ENCODE data around the gene CISH.

CISH gene

GRCh38 chr3:50612234-50612882 lies 784 bp upstream of the CISH start:
- DNase-seq: no peak

GRCh38 chr3:50610992-50611463 lies 546 bp downstream of the CISH start:
- no peak for DNase-seq

- DNase-seq: peak; percentile 61
Measured at GRCh38 chr3:50610181-50610971, 1.2 kb downstream of the CISH start.

GRCh38 chr3:50609763-50610085 lies 1.9 kb downstream of the CISH start:
- DNase-seq: peak; percentile 44

GRCh38 chr3:50609071-50609762 lies 2.4 kb downstream of the CISH start:
- DNase-seq: no peak

GRCh38 chr3:50608278-50608677 lies 3.3 kb downstream of the CISH start:
- no peak for DNase-seq

- no peak for DNase-seq
Measured at GRCh38 chr3:50607271-50608091, 4.1 kb downstream of the CISH start.

GRCh38 chr3:50606596-50606995 lies 5.0 kb downstream of the CISH start:
- peak; percentile 68 for DNase-seq

- DNase-seq: no peak
Measured at GRCh38 chr3:50605901-50606326, 5.7 kb downstream of the CISH start.

GRCh38 chr3:50604628-50605588 lies 6.7 kb downstream of the CISH start:
- no peak for DNase-seq

- DNase-seq: no peak
Measured at GRCh38 chr3:50604110-50604621, 7.4 kb downstream of the CISH start.

GRCh38 chr3:50603261-50604109 lies 8.1 kb downstream of the CISH start:
- no peak for DNase-seq

- no peak for DNase-seq
Measured at GRCh38 chr3:50602595-50603191, 8.9 kb downstream of the CISH start.

- DNase-seq: peak; percentile 77
Measured at GRCh38 chr3:50600841-50601591, 10.6 kb downstream of the CISH start.

- no peak for DNase-seq
Measured at GRCh38 chr3:50600141-50600753, 11.3 kb downstream of the CISH start.

GRCh38 chr3:50599716-50600118 lies 11.9 kb downstream of the CISH start:
- no peak for DNase-seq

GRCh38 chr3:50599115-50599715 lies 12.4 kb downstream of the CISH start:
- no peak for DNase-seq

GRCh38 chr3:50594253-50594785 lies 17.3 kb downstream of the CISH start:
- DNase-seq: no peak

Measured in CD4-positive, alpha-beta T cell treated with Interleukin-17A for 4 hours (primary cell).